Activated CD4-positive, alpha-beta T cell treated with anti-CD3 and anti-CD28 coated beads for 24 hours (primary cell): ENCODE measurements around the gene LIN54.
A peak's percentile ranks its signal among the peaks of the same experiment; 100 is the strongest.

Experiments used
- DNase-seq, 2 donors: peaks; one replicate each; pipeline ENCODE4 v3.0.0-alpha.2; 2020; ENCODE audit warnings: low read depth in 2 of 2

The LIN54 gene

DNA sequence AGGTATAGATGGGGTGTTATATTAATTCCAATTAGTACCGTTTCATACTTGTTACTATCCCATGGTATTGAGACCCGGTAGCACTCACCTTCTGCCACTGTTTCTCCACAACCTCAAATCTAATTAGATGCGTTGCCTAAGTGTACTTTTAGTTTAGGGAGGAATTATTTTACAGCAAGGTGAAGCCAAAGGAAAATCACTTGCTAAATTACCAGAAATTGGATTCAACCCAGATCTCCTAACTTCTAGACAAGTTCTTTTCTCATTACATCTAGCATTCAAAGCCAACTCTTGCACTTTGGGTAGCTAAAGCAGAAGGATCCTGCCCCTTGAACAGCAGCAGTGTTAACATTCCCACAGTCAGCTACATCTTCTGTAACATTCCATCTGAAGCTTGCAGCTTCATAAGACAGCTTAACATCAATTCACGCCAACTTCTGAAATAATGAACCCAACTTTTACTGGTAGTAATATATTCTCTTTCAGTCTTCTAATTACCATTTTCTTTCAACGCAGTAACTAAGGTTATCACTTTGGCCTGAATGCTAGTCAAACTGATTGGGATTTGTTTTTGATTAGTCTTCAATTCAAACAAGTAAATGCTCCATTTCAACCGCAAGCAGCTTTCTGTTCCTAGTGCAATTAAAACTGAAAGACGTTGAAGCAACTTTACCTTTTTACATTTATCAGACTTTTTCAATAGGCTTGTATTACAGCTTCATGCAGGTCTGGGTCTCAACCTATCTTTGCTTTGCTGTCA, 118.7 kb downstream of the LIN54 start:
- no peak for DNase-seq

DNA sequence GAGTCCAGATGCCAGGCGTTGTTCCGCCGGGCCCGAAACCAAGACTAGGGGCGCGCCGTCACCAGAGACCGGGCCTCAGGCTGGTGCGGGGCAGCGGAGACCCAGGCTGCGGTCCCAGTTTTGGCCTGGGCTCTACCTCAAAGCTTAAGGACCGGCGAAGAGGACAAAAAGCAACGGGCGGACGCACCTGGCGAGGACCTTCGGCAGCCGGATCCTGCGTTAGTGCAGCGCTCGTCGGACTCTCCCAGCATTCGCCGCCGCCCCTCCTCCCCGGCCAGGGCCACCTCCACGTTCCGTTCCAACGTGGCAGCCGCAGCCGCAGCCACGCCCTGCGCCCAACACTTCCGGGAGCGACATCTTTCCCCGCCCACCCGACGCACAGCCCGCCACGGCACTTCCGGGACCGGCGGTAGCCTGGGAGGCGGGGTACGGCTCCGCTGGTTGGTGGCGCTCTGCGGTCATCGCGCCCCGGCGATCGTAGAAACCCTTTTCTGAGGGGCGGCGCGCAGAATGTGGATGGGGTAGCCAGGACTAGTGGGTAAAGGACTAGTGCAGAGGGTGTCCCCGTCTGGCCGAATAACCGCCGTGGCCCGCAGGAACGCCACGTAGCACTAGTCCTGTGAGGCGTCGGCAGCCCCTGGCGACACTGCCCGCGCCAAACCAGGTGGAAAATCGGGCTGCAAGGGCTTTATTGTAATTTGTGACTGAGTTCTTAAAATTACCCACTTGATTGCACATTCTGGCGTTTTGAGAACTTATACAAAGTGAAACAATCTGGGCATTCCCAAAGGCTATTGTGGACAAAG, 119.5 kb downstream of the LIN54 start, which contains the start of gene SEC31A:
Gene SEC31A, minus strand, starts transcription at position 253 of the 806 bp plus-strand sequence. CDS start 9,217 bp downstream, outside the sequence.
- peak; percentile 94 to 95 for DNase-seq

DNA sequence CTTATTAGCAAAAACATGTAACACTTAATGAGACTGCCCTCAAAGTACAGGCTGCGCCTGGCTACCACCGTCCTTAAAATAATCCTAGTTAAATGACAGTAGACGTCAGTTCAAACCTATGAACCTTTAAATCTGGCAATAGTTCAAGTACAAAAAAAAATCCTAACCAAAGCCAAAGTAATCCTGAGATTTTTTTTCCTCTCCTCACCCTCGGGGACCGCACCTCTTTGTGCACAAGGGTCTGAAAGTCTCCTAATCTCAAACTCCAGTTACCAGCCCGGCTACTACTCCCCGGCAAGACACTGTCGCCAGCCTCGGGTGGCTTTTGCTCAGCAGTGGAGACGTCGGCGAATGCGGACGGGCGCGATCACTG, 120.1 kb downstream of the LIN54 start:
- no peak for DNase-seq

DNA sequence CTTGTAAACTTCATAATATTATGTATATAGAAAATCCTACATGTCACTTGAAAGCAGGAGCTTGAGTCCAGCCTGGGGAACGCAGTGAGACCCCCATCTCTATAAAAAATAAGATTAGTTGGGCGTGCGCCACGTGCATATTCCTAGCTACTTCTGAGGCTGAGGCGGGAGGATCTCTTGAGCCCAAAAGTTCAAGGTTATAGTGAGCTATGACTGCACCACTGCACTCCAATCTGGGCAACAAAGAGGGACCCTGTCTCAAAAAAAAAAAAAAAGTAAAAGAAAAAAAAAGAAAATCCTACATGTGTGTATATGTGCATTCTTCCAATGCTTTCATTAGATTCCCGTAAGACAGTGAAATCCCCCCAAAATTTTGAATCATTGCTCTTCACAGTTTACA, 121.3 kb downstream of the LIN54 start:
- no peak for DNase-seq

DNA sequence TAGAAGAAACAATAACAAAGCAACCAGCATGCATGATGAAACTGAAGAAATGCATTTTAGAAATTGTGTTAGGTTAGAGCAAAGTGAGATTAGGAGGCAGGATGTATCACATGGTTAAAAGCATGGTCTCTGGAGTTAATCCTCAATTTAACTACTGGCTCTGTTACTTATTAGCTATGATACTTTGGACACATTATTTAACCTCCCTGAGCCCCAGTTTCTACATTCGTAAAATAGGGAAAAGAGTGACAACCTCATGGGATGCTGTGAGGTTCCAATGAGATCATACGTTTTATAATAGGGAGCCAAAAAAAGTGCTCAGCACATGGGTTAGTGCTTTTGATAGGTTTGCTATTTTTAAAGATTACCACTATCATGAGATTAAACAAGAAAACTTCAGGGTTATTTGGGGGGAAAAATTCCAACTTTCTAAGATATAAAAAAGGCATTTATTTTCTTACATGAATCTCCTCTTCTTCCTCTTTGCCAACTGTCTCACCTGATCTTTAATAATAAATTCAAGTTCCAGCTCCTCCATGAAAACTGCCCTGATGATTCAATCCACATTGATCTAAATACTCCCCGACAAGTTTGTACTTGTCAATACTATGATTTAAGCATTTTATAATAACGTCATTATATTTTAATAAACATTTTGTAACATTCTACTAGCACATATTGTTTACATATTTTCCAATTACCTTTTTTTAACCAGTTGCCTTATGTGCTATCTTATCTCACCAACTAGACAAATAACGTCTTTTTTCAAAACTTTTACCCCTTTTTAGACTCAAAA, 124.3 kb downstream of the LIN54 start:
- no peak for DNase-seq

DNA sequence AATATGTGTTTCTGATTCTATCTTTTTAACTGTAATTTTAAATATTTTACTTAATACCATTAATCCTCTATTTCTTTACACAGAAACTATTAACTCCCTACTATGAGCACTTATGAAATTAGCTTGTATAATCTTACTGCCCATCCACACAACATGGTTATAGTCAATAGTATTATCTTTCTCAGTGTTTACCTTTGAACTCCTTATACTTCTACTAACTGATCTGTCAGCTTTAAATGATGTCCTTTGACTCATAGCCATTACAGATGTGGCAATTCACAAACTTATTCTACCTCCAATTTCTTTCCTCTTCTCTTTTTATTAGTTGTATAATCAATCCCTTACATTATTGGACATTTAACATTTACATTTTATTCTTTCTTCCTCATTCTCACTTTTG, 125.2 kb downstream of the LIN54 start:
- DNase-seq: no peak
